Activated CD4-positive, alpha-beta T cell treated with anti-CD3 and anti-CD28 coated beads for 4 hours (primary cell): ENCODE data around the gene APH1B.
"Not testable (repeated sequence)": the region's sequence is repeated elsewhere in the genome, so short reads cannot be mapped to it uniquely, and the experiment has no call there.

Experiments
- DNase-seq, 2 donors: peaks; one replicate each; pipeline ENCODE4 v3.0.0-alpha.2; 2020

The APH1B gene

GRCh38 chr15:63277038-63277892 is at the start of gene APH1B:
Gene APH1B, plus strand, starts transcription at chr15:63277605. Its CDS starts 19 bp downstream, at chr15:63277624.
- DNase-seq: peak; percentile 75 to 87

- DNase-seq: no peak
These were observed 49.7 kb upstream of the APH1B start for GRCh38 chr15:63227689-63228088.

GRCh38 chr15:63231206-63231605 is 46.2 kb upstream of the APH1B start:
- no peak for DNase-seq

- no peak for DNase-seq
These were observed 45.7 kb upstream of the APH1B start for GRCh38 chr15:63231706-63232105.

- DNase-seq: no peak
These were observed 45.0 kb upstream of the APH1B start for GRCh38 chr15:63232405-63232804.

- no peak for DNase-seq
These were observed 44.5 kb upstream of the APH1B start for GRCh38 chr15:63232943-63233342.

- DNase-seq: no peak
These were observed 43.6 kb upstream of the APH1B start for GRCh38 chr15:63233667-63234423.

- DNase-seq: no peak
These were observed 42.9 kb upstream of the APH1B start for GRCh38 chr15:63234451-63234870.

GRCh38 chr15:63236272-63236671 is 41.1 kb upstream of the APH1B start:
- no peak for DNase-seq

GRCh38 chr15:63237086-63237485 is 40.3 kb upstream of the APH1B start:
- DNase-seq: not testable (repeated sequence)

GRCh38 chr15:63238171-63238570 is 39.2 kb upstream of the APH1B start:
- no peak for DNase-seq

GRCh38 chr15:63238796-63239195 is 38.6 kb upstream of the APH1B start:
- no peak for DNase-seq

GRCh38 chr15:63240109-63240508 is 37.3 kb upstream of the APH1B start:
- DNase-seq: no peak

GRCh38 chr15:63241316-63241715 is 36.1 kb upstream of the APH1B start:
- no peak for DNase-seq

GRCh38 chr15:63243101-63243500 is 34.3 kb upstream of the APH1B start:
- DNase-seq: no peak

GRCh38 chr15:63243776-63244175 is 33.6 kb upstream of the APH1B start:
- no peak for DNase-seq

- DNase-seq: no peak
These were observed 33.0 kb upstream of the APH1B start for GRCh38 chr15:63244399-63244798.

GRCh38 chr15:63244976-63245645 is 32.3 kb upstream of the APH1B start:
- no peak for DNase-seq

- DNase-seq: no peak
These were observed 30.5 kb upstream of the APH1B start for GRCh38 chr15:63246691-63247469.

- DNase-seq: no peak
These were observed 27.0 kb upstream of the APH1B start for GRCh38 chr15:63250312-63250965.

- DNase-seq: no peak
These were observed 25.7 kb upstream of the APH1B start for GRCh38 chr15:63251701-63252100.

GRCh38 chr15:63252292-63252691 is 25.1 kb upstream of the APH1B start:
- DNase-seq: no peak
